ENCODE results near the gene LTBP4.
"Not testable (repeated sequence)": the region's sequence is repeated elsewhere in the genome, so short reads cannot be mapped to it uniquely, and the experiment has no call there.

LTBP4 gene

DNA sequence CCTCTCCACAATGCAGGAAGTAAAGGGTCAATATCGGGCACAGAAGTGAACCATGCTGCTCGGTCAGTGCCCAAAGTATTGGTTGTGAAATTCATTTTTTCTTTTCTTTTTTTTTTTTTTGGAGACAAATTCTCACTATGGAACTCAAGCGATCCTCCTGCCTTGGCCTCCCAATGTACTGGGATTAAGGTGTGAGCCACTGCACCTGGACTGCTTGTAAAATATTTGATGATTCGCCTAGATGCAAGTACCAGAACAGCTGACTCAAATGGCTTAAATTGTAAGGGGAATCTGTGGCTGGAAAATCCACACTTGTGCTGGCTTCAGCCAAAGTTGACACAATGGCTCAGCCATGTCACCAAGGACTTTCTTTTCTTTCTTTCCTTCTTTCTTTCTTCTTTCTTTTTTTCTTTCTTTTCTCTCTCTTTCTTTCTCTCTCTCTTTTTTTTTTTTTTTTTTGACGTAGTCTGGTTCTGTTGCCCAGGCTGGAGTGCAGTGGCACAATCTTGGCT lies 45.6 kb downstream of the LTBP4 start:
- H3K4me2 ChIP-seq (ENCODE audit: low read length) = peak overlapping the region; percentile 70
- H3K36me3 ChIP-seq (ENCODE audit: insufficient read depth, low read length) = no peaks in the 10 kb centered on the region
- peak overlapping the region; percentile 37 for H3K4me3 ChIP-seq (ENCODE audit: low read length)
- H3K9ac ChIP-seq (ENCODE audit: low read depth, low read length) = peak overlapping the region; percentile 26
- peaks cover 4% of the 10 kb centered on the region for H3K27me3 ChIP-seq (ENCODE audit: control insufficient read depth, insufficient read depth, low read length)
- peaks cover 24% of the 10 kb centered on the region for H3K4me1 ChIP-seq (ENCODE audit: control insufficient read depth, insufficient read depth, low read length)
- H3K9me3 ChIP-seq (replicated peaks; ENCODE audit: low read length) = no peaks in the 10 kb centered on the region

DNA sequence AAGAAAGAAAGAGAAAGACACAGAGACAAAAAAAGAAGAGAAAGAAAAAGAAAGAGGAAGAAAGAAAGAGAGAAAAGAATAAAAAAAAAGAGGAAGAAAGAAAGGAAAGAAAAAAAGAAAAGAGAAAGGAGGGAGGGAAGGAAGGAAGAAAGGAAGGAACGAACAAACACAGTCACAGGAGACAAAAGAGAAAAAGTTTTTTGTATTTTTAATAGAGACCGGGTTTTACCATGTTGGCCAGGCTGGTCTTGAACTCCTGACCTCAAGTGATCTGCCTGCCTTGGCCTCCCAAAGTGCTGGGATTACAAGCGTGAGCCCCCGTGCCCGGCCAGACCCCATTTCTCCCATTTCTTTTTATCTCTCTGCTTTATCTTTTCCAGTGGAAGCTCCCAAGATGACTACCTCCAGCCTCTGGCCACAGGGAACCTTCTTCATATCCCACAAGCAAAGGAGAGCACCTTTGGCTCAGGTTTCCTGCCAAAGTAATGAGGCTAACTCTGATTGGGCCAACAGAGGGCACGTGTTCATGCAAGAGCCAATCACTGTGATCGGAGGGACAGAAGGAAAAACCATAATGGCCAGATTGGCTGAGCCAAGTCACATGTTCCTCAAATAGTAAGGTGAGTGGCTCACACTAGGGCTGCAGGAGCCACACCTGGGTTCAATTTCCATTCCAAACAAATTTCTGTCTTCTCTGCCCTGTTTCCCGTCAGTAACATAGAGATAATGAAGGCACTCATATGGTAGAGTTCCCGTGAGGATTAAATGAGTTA lies 48.9 kb downstream of the LTBP4 start:
- H3K9ac ChIP-seq (ENCODE audit: low read depth, low read length); H3K27me3 ChIP-seq (ENCODE audit: control insufficient read depth, insufficient read depth, low read length); H3K36me3 ChIP-seq (ENCODE audit: insufficient read depth, low read length); H3K4me2 ChIP-seq (ENCODE audit: low read length); H3K9me3 ChIP-seq (replicated peaks; ENCODE audit: low read length); H3K4me3 ChIP-seq (ENCODE audit: low read length): not testable (repeated sequence)
- peaks cover 24% of the 10 kb centered on the region for H3K4me1 ChIP-seq (ENCODE audit: control insufficient read depth, insufficient read depth, low read length)

DNA sequence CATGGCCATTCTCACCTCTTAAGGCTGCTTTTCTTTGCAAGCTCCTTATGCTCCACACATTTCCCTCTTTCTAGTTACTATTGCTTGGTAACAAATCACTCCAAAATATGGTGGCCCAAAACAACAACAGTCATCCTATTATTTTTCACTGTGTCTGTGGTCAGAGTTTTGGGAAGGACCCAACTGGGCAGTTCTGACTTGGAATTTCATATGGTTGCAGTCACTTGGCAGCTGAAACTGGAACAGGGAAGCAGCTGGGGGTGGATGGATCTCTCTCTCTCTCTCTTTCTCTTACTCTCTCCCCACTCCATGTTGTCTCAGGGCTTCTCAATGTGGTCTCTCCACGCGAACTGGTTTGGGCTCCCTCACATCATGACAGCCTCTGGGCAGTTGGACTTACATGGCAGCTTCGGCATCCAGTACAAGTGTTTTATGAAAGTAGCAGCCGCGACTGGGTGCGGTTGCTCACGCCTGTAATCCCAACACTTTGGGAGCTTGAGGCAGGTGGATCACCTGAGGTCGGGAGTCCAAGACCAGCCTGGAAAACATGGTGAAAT lies 49.7 kb downstream of the LTBP4 start:
- Histone ChIP-seq H3K4me1 (ENCODE audit: control insufficient read depth, insufficient read depth, low read length) (peaks cover 19% of the 10 kb centered on the region), H3K27me3 (ENCODE audit: control insufficient read depth, insufficient read depth, low read length) (peaks cover 4% of the 10 kb centered on the region), H3K36me3 (ENCODE audit: insufficient read depth, low read length) (no peaks in the 10 kb centered on the region), H3K4me2 (ENCODE audit: low read length) (no peak overlapping the region), H3K4me3 (ENCODE audit: low read length) (no peak overlapping the region), H3K9ac (ENCODE audit: low read depth, low read length) (no peak overlapping the region), H3K9me3 (replicated peaks; ENCODE audit: low read length) (no peaks in the 10 kb centered on the region)

DNA sequence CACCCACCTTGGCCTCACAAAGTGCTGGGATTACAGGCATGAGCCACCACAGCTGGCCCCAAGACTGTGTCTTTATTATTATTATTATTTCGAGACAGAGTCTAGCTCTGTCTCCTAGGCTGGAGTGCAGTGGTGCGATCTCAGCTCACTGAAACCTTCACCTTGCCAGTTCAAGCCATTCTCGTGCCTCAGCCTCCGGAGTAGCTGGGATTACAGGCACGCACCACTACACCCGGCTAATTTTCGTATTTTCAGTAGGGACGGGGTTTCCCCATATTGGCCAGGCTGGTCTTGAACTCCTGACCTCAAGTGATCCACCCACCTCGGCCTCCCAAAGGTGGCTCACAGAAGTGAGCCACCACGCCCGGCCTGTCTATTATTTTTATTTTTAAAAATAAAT lies 51.1 kb downstream of the LTBP4 start:
- H3K27me3 ChIP-seq (ENCODE audit: control insufficient read depth, insufficient read depth, low read length); H3K9ac ChIP-seq (ENCODE audit: low read depth, low read length); H3K4me2 ChIP-seq (ENCODE audit: low read length); H3K9me3 ChIP-seq (replicated peaks; ENCODE audit: low read length); H3K4me3 ChIP-seq (ENCODE audit: low read length); H3K4me1 ChIP-seq (ENCODE audit: control insufficient read depth, insufficient read depth, low read length); H3K36me3 ChIP-seq (ENCODE audit: insufficient read depth, low read length): not testable (repeated sequence)

DNA sequence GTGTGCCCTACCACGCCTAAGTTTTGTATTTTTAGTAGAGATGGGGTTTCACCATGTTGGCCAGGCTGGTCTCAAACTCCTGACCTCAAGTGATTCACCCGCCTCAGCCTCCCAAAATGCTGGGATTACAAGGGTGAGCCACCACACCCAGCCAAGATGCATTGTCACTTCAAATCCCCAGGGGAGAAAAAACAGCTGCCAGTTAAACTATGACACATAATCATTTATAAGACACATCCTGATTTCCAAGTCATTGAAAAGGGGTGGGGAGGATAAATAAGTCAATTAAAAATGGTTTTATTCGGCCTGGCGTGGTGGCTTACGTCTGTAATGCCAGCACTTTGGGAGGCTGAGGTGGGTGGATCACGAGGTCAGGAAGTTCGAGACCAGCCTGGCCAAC lies 54.5 kb downstream of the LTBP4 start:
- H3K4me2 ChIP-seq (ENCODE audit: low read length); H3K9me3 ChIP-seq (replicated peaks; ENCODE audit: low read length); H3K36me3 ChIP-seq (ENCODE audit: insufficient read depth, low read length); H3K9ac ChIP-seq (ENCODE audit: low read depth, low read length); H3K4me1 ChIP-seq (ENCODE audit: control insufficient read depth, insufficient read depth, low read length); H3K4me3 ChIP-seq (ENCODE audit: low read length); H3K27me3 ChIP-seq (ENCODE audit: control insufficient read depth, insufficient read depth, low read length): not testable (repeated sequence)

DNA sequence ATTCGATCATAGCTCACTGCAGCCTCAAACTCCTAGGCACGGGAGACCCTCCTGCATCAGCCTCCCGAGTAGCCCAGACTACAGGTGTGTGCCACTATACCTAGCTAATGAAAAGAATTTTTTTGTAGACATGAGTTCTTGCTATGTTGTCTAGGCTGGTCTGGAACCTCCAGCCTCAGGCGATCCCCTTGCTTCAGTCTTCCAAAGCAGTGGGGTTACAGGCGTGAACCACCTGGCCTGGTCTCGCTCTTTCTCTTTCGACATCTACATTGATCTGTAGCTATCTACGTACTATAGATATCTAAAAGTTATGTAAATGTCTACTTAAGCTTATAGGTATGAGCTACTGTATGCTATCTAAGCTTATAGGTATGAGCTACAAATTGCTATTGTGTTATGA lies 56.9 kb downstream of the LTBP4 start:
- no peak overlapping the region for H3K4me3 ChIP-seq (ENCODE audit: low read length)
- H3K4me2 ChIP-seq (ENCODE audit: low read length) = no peak overlapping the region
- no peak overlapping the region for H3K9ac ChIP-seq (ENCODE audit: low read depth, low read length)
- H3K36me3 ChIP-seq (ENCODE audit: insufficient read depth, low read length) = no peaks in the 10 kb centered on the region
- no peaks in the 10 kb centered on the region for H3K9me3 ChIP-seq (replicated peaks; ENCODE audit: low read length)
- H3K4me1 ChIP-seq (ENCODE audit: control insufficient read depth, insufficient read depth, low read length) = no peaks in the 10 kb centered on the region
- H3K27me3 ChIP-seq (ENCODE audit: control insufficient read depth, insufficient read depth, low read length) = peaks cover 12% of the 10 kb centered on the region

DNA sequence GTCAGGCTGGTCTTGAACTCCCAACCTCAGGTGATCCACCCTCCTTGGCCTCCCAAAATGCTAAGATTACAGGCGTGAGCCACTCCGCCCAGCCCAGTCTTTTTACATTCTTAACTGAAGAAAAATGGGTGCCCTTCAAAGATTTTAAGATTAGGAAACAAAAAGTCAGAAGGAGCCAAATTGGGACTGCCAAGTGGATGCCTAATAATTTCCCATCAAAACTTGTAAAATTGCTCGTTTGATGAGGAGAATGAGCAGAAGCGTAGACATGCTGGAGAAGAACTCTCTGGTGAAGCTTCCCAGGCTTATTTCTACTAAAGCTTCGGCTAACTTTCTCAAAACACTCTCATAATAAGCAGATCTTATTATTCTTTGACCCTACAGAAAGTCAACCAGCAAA lies 57.9 kb downstream of the LTBP4 start:
- no peak overlapping the region for H3K4me3 ChIP-seq (ENCODE audit: low read length)
- H3K27me3 ChIP-seq (ENCODE audit: control insufficient read depth, insufficient read depth, low read length) = peaks cover 12% of the 10 kb centered on the region
- H3K9me3 ChIP-seq (replicated peaks; ENCODE audit: low read length) = no peaks in the 10 kb centered on the region
- no peak overlapping the region for H3K9ac ChIP-seq (ENCODE audit: low read depth, low read length)
- peaks cover 9% of the 10 kb centered on the region for H3K4me1 ChIP-seq (ENCODE audit: control insufficient read depth, insufficient read depth, low read length)
- H3K4me2 ChIP-seq (ENCODE audit: low read length) = no peak overlapping the region
- no peaks in the 10 kb centered on the region for H3K36me3 ChIP-seq (ENCODE audit: insufficient read depth, low read length)

DNA sequence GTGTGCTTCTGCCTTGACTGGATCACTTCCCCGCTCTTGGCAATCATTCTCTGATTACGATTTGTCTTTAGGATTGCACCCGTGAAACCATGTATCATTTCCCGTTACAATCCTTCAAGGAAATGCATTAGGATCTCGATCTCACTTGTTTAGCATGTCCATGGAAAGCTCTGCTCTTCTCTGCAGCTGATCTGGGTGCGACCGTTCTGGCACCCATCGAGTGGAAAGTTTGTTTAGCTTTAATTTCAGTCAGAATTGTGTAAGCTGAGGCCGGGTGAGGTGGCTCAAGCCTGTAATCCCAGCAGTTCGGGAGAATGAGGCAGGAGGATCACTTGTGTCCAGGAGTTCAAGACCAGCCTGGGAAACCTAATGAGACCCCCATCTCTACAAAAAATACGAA lies 58.4 kb downstream of the LTBP4 start:
- Histone ChIP-seq H3K9me3 (replicated peaks; ENCODE audit: low read length) (no peaks in the 10 kb centered on the region), H3K4me2 (ENCODE audit: low read length) (no peak overlapping the region), H3K4me3 (ENCODE audit: low read length) (no peak overlapping the region), H3K4me1 (ENCODE audit: control insufficient read depth, insufficient read depth, low read length) (peaks cover 10% of the 10 kb centered on the region), H3K36me3 (ENCODE audit: insufficient read depth, low read length) (no peaks in the 10 kb centered on the region), H3K27me3 (ENCODE audit: control insufficient read depth, insufficient read depth, low read length) (peaks cover 12% of the 10 kb centered on the region), H3K9ac (ENCODE audit: low read depth, low read length) (no peak overlapping the region)

DNA sequence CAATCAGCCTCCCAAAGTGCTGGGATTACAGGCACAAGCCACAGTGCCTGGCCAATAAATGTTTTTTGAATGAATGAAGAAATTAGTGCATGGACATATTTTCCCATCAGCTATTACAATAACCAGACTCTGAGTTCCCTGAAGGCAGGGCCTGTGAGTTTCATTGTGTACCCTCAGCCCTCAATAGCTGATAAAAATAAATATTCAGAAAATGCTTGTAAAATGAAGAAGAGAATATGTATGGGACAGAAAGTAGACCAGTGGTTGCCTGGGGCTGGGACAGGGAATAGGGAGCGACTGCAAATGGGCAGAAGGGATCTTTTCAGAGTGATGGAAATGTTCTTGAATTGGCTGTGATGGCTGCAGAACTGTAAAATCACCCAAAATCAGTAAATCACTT lies 60.4 kb downstream of the LTBP4 start:
- H3K4me2 ChIP-seq (ENCODE audit: low read length) = no peak overlapping the region
- H3K9me3 ChIP-seq (replicated peaks; ENCODE audit: low read length) = no peaks in the 10 kb centered on the region
- H3K4me1 ChIP-seq (ENCODE audit: control insufficient read depth, insufficient read depth, low read length) = peaks cover 17% of the 10 kb centered on the region
- H3K36me3 ChIP-seq (ENCODE audit: insufficient read depth, low read length) = no peaks in the 10 kb centered on the region
- H3K27me3 ChIP-seq (ENCODE audit: control insufficient read depth, insufficient read depth, low read length) = peaks cover 12% of the 10 kb centered on the region
- no peak overlapping the region for H3K4me3 ChIP-seq (ENCODE audit: low read length)
- no peak overlapping the region for H3K9ac ChIP-seq (ENCODE audit: low read depth, low read length)

DNA sequence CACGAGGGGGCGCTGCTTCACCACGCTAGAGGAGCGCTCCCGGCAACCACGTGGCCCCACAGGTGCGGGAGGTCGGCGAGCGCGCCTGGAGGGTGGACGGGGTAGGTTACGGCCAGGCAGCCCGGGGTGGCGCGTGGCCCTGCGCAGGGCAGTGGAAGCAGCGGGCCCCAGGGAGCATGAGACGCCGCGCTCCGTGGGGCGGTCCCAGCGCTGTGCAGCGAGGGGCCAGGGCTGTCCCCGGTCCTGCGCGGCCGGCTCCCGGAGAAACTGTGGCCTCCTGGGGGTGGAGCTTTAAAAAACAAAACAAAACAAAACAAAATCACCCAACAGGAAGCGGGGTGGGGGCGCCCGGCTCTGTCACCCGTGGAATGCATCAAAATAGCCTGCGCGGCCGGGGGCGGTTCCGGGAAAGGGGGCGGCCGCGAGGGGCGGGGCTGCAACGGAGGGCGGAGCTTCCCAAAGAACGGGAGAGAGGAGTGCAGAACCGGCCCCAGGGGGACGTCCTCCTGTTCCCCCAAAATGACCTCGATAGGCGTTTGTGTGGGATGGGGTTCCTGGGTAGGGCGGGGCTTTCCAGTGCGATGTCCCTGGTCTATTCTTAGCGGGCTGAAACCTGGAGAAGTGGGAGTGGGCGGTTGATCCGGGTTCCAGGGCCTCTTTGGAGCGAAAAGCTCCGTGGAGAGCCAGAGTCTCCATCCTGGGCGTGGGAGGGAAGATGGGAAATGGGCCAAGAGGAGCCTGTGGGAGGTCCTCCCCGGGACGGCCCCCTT lies 61.9 kb downstream of the LTBP4 start:
- Histone ChIP-seq H3K9me3 (replicated peaks; ENCODE audit: low read length) (no peaks in the 10 kb centered on the region), H3K4me2 (ENCODE audit: low read length) (peak overlapping the region; percentile 99), H3K9ac (ENCODE audit: low read depth, low read length) (peak overlapping the region; percentile 51), H3K4me3 (ENCODE audit: low read length) (peak overlapping the region; percentile 90), H3K4me1 (ENCODE audit: control insufficient read depth, insufficient read depth, low read length) (peaks cover 23% of the 10 kb centered on the region), H3K27me3 (ENCODE audit: control insufficient read depth, insufficient read depth, low read length) (peaks cover 12% of the 10 kb centered on the region), H3K36me3 (ENCODE audit: insufficient read depth, low read length) (peaks cover 12% of the 10 kb centered on the region)

DNA sequence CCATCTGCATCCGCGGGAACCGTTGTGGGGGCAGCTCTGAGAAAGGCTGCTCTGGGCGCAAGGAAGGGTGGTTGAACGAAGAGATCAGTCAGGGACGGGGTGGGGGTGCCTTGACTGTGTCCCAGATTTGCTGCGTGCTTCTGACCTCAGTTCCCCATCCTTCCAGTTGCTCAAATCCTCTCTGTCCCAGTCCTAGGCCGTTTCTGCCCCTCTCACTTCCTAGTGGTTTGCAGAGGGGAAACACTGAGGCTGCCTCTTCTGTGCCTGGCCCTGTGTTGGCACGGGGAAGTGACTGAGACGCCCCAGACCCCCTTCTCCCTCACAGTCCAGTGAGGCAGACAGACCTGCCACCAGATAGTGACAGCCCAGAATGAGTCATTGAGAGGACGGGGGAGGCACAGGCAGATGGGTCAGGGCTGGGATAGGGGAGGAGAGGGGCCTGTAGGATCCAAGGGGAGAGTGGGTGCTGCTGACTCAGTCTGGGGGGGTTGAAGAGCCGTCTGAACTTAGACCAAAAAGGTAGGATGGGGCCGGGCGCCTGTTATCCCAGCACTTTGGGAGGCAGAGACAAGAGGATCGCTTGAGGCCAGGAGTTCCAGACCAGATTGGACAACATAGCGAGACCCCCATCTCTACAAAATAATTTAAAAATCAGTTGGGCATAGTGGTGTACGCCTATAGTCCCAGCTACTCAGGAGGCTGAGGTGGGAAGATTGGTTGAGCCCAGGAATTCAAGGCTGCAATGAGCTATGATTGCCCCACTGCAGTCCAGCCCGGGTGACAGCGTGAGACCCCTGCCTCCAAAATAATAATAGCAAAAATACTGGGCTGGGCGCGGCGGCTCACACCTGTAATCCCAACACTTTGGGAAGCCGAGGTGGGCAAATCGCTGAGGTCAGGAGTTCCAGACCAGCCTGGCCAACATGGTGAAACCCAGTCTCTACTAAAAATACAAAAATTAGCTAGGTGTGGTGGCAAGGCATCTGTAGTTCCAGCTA lies 62.8 kb downstream of the LTBP4 start:
- H3K4me1 ChIP-seq (ENCODE audit: control insufficient read depth, insufficient read depth, low read length) = peaks cover 23% of the 10 kb centered on the region
- peak overlapping the region; percentile 99 for H3K4me2 ChIP-seq (ENCODE audit: low read length)
- H3K9me3 ChIP-seq (replicated peaks; ENCODE audit: low read length) = no peaks in the 10 kb centered on the region
- H3K4me3 ChIP-seq (ENCODE audit: low read length) = peak overlapping the region; percentile 90
- peak overlapping the region; percentile 51 for H3K9ac ChIP-seq (ENCODE audit: low read depth, low read length)
- peaks cover 11% of the 10 kb centered on the region for H3K27me3 ChIP-seq (ENCODE audit: control insufficient read depth, insufficient read depth, low read length)
- H3K36me3 ChIP-seq (ENCODE audit: insufficient read depth, low read length) = peaks cover 20% of the 10 kb centered on the region

All from skeletal muscle satellite cell (primary cell).